ENCODE data around the gene TRPM6.

- TF ChIP-seq CTCF (IDR thresholded peaks at IDR 0.05) = no peak
- no peak for TF ChIP-seq POLR2A (IDR thresholded peaks at IDR 0.05)
These were observed 66.1 kb downstream of the TRPM6 start for GRCh38 chr9:74821636-74822035.

Measured in breast epithelium (tissue), 3 donors.